ENCODE results near the gene CCDC102A. TPM values are rescaled to one million over a fixed set of nuclear protein-coding genes. Genes with fewer than 3 reads are reported as not detected.

The CCDC102A gene
- total and polyA plus RNA-seq, 2 of the 13 experiments (the other 11 are each of a cell fraction or from before 2014, with no cell fraction given): 2.1 to 2.8 TPM

DNA sequence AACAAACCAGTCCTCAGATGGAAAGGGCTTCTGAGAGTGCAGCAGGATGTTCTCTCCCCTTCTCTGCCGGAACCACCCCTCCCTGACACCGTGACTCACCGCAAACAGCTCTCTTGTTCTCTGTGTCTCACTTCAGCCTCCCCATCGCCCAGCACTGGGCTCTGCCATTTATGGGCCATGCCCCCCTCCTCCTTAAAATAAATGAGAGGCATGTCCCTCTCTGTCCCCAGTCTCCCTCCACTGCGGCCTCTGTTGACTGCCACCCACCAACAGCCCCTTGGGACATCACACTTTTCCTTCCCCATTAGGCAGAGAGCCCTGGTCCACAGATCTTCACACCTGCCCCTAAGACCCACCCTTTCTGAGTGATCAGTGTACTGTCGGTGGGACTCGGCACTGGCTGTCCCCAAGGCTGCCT is 6.3 kb downstream of the CCDC102A start (continued):
- TF ChIP-seq SMAD1 (CRISPR knock-in tag; IDR thresholded peaks at IDR 0.05; ENCODE audit: borderline replicate concordance, low read depth): no peak
- TF ChIP-seq ZFP1 (CRISPR knock-in tag; IDR thresholded peaks at IDR 0.05): no peak
- no peak for TF ChIP-seq ZNF180 (CRISPR knock-in tag; IDR thresholded peaks at IDR 0.05; ENCODE audit: borderline replicate concordance, low read depth)
- TF ChIP-seq, protein P1, sequence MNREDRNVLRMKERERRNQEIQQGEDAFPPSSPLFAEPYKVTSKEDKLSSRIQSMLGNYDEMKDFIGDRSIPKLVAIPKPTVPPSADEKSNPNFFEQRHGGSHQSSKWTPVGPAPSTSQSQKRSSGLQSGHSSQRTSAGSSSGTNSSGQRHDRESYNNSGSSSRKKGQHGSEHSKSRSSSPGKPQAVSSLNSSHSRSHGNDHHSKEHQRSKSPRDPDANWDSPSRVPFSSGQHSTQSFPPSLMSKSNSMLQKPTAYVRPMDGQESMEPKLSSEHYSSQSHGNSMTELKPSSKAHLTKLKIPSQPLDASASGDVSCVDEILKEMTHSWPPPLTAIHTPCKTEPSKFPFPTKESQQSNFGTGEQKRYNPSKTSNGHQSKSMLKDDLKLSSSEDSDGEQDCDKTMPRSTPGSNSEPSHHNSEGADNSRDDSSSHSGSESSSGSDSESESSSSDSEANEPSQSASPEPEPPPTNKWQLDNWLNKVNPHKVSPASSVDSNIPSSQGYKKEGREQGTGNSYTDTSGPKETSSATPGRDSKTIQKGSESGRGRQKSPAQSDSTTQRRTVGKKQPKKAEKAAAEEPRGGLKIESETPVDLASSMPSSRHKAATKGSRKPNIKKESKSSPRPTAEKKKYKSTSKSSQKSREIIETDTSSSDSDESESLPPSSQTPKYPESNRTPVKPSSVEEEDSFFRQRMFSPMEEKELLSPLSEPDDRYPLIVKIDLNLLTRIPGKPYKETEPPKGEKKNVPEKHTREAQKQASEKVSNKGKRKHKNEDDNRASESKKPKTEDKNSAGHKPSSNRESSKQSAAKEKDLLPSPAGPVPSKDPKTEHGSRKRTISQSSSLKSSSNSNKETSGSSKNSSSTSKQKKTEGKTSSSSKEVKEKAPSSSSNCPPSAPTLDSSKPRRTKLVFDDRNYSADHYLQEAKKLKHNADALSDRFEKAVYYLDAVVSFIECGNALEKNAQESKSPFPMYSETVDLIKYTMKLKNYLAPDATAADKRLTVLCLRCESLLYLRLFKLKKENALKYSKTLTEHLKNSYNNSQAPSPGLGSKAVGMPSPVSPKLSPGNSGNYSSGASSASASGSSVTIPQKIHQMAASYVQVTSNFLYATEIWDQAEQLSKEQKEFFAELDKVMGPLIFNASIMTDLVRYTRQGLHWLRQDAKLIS (CRISPR knock-in tag; IDR thresholded peaks at IDR 0.05): no peak
- no peak for TF ChIP-seq MEF2D (CRISPR knock-in tag; IDR thresholded peaks at IDR 0.05)
- TF ChIP-seq PHF8 (CRISPR knock-in tag; IDR thresholded peaks at IDR 0.05): no peak
- no peak for TF ChIP-seq HMG20B (CRISPR knock-in tag; conservative IDR thresholded peaks at IDR 0.05)
- TF ChIP-seq, protein P2, sequence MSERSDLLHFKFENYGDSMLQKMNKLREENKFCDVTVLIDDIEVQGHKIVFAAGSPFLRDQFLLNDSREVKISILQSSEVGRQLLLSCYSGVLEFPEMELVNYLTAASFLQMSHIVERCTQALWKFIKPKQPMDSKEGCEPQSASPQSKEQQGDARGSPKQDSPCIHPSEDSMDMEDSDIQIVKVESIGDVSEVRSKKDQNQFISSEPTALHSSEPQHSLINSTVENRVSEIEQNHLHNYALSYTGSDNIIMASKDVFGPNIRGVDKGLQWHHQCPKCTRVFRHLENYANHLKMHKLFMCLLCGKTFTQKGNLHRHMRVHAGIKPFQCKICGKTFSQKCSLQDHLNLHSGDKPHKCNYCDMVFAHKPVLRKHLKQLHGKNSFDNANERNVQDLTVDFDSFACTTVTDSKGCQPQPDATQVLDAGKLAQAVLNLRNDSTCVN (CRISPR knock-in tag; IDR thresholded peaks at IDR 0.05; ENCODE audit: borderline replicate concordance): no peak
- TF ChIP-seq, protein P3, sequence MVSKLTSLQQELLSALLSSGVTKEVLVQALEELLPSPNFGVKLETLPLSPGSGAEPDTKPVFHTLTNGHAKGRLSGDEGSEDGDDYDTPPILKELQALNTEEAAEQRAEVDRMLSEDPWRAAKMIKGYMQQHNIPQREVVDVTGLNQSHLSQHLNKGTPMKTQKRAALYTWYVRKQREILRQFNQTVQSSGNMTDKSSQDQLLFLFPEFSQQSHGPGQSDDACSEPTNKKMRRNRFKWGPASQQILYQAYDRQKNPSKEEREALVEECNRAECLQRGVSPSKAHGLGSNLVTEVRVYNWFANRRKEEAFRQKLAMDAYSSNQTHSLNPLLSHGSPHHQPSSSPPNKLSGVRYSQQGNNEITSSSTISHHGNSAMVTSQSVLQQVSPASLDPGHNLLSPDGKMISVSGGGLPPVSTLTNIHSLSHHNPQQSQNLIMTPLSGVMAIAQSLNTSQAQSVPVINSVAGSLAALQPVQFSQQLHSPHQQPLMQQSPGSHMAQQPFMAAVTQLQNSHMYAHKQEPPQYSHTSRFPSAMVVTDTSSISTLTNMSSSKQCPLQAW (CRISPR knock-in tag; IDR thresholded peaks at IDR 0.05): 0 out of 2 replicates have a peak, but pooled peaks have one; percentile 26
- TF ChIP-seq, protein P4, sequence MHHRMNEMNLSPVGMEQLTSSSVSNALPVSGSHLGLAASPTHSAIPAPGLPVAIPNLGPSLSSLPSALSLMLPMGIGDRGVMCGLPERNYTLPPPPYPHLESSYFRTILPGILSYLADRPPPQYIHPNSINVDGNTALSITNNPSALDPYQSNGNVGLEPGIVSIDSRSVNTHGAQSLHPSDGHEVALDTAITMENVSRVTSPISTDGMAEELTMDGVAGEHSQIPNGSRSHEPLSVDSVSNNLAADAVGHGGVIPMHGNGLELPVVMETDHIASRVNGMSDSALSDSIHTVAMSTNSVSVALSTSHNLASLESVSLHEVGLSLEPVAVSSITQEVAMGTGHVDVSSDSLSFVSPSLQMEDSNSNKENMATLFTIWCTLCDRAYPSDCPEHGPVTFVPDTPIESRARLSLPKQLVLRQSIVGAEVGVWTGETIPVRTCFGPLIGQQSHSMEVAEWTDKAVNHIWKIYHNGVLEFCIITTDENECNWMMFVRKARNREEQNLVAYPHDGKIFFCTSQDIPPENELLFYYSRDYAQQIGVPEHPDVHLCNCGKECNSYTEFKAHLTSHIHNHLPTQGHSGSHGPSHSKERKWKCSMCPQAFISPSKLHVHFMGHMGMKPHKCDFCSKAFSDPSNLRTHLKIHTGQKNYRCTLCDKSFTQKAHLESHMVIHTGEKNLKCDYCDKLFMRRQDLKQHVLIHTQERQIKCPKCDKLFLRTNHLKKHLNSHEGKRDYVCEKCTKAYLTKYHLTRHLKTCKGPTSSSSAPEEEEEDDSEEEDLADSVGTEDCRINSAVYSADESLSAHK (CRISPR knock-in tag; IDR thresholded peaks at IDR 0.05; ENCODE audit: borderline replicate concordance): no peak
- no peak for TF ChIP-seq ZKSCAN8 (CRISPR knock-in tag; IDR thresholded peaks at IDR 0.05; ENCODE audit: borderline replicate concordance)
- peak; percentile 27 for TF ChIP-seq XRCC5 (optimal IDR thresholded peaks at IDR 0.05; ENCODE audit: low read length)
- TF ChIP-seq TMF1 (CRISPR knock-in tag; IDR thresholded peaks at IDR 0.05; ENCODE audit: low read depth): no peak
- TF ChIP-seq LCORL (IDR thresholded peaks at IDR 0.05): no peak
- 0 out of 2 replicates have a peak, but pooled peaks have one; percentile 28 for TF ChIP-seq LCORL (CRISPR knock-in tag; IDR thresholded peaks at IDR 0.05)
- no peak for TF ChIP-seq PTBP1 (IDR thresholded peaks at IDR 0.05; ENCODE audit: low read depth, low read length, poor library complexity, severe bottlenecking)
- no peak for TF ChIP-seq ZFP36L1 (CRISPR knock-in tag; IDR thresholded peaks at IDR 0.05)
- TF ChIP-seq FOSL1 (CRISPR knock-in tag; IDR thresholded peaks at IDR 0.05; ENCODE audit: borderline replicate concordance): no peak
- no peak for TF ChIP-seq ZNF251 (CRISPR knock-in tag; IDR thresholded peaks at IDR 0.05)
- TF ChIP-seq KDM5B (CRISPR knock-in tag; IDR thresholded peaks at IDR 0.05; ENCODE audit: borderline replicate concordance): no peak
- TF ChIP-seq SAP130 (CRISPR knock-in tag; IDR thresholded peaks at IDR 0.05; ENCODE audit: low read depth): peak; percentile 54; the same call in 1 of the 2 replicates
- TF ChIP-seq ZNF670 (CRISPR knock-in tag; IDR thresholded peaks at IDR 0.05; ENCODE audit: borderline replicate concordance): no peak
- TF ChIP-seq PITX1 (CRISPR knock-in tag; IDR thresholded peaks at IDR 0.05): no peak
- TF ChIP-seq KDM4B (CRISPR knock-in tag; IDR thresholded peaks at IDR 0.05): no peak

Measured in HepG2 (cell line).